Stomach (tissue), 4 donors: ENCODE results near the gene LARGE2.

ENCODE experiments used
- CTCF ChIP-seq, 7 experiments: fragments of 450-650 bp in 4 of 7; fragments of 200-600 bp in 3 of 7; sonication (generic) in 3 of 7; IDR thresholded peaks; one replicate each; pipeline ENCODE4 v1.5.1; 2016 to 2019; ENCODE audit warnings: antibody characterized with exemption in 7 of 7, control low read depth in 2 of 7, mild to moderate bottlenecking in 1 of 7
- POLR2AphosphoS5 ChIP-seq, 3 donors: sonication (generic); formaldehyde crosslinking; IDR thresholded peaks; one replicate each; pipeline ENCODE4 v1.6.1; 2016; ENCODE audit warnings: antibody characterized with exemption in 3 of 3

DNA sequence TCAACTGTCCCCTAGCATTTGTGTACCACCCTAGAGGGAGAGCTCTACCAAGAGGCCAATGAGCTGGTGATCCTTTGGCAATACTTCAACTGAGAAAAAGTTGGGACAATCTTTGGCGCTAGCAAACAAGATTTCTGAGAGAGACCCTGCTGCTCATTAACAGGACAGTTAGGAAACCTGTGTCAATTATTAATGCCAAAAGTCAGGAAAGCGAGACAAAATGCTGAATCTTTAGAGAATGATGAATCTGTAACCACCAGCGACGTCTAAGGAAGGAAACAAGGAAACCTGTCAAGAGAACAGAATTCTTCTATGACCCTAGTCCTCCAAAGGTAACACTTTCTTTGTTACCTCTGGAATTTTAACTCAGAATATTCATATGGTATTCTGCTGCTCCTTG is 19.9 kb downstream of the LARGE2 start:
- TF ChIP-seq CTCF (IDR thresholded peaks at IDR 0.05) (no peak), POLR2AphosphoS5 (IDR thresholded peaks at IDR 0.05) (no peak)
